MM.1S (cell line): ENCODE data around the gene LMO7.

Experiments
- EZH2 ChIP-seq: fragments of 300-600 bp; sonication (generic); optimal IDR thresholded peaks from 2 replicates; pipeline ENCODE3; 2017; ENCODE audit warnings: low read depth, mild to moderate bottlenecking, antibody characterized with exemption, low read length, mixed read lengths
- EZH2phosphoT487 ChIP-seq: fragments of 300-600 bp; sonication (generic); IDR thresholded peaks from 2 replicates; pipeline ENCODE4 v1.6.1; 2018; ENCODE audit warnings: antibody characterized with exemption, low read length
- TF ChIP-seq, protein P1 (sequence below): fragments of 300-600 bp; sonication (generic); IDR thresholded peaks from 2 replicates; pipeline ENCODE4 v1.5.1; 2016; ENCODE audit warnings: antibody characterized with exemption, low read length, mixed read lengths

GRCh38 chr13:75637181-75637750 is 1.1 kb downstream of the LMO7 start:
- TF ChIP-seq, protein P1, sequence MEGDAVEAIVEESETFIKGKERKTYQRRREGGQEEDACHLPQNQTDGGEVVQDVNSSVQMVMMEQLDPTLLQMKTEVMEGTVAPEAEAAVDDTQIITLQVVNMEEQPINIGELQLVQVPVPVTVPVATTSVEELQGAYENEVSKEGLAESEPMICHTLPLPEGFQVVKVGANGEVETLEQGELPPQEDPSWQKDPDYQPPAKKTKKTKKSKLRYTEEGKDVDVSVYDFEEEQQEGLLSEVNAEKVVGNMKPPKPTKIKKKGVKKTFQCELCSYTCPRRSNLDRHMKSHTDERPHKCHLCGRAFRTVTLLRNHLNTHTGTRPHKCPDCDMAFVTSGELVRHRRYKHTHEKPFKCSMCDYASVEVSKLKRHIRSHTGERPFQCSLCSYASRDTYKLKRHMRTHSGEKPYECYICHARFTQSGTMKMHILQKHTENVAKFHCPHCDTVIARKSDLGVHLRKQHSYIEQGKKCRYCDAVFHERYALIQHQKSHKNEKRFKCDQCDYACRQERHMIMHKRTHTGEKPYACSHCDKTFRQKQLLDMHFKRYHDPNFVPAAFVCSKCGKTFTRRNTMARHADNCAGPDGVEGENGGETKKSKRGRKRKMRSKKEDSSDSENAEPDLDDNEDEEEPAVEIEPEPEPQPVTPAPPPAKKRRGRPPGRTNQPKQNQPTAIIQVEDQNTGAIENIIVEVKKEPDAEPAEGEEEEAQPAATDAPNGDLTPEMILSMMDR, result no peak
- TF ChIP-seq EZH2phosphoT487 (no peak), EZH2 (no peak)
